Nephron (organoid): ENCODE results near the gene ITCH.
"Not testable (repeated sequence)": the region's sequence is repeated elsewhere in the genome, so short reads cannot be mapped to it uniquely, and the experiment has no call there.

Source experiments
- H3K27ac Mint-ChIP-seq, 3 experiments: 2 replicates each; pipeline ENCODE4 v1.8.0; 2020; ENCODE audit warnings: mixed read lengths in 3 of 3, mild to moderate bottlenecking in 2 of 3, moderate library complexity in 1 of 3
- H3K27me3 Mint-ChIP-seq: 2 replicates; pipeline ENCODE4 v1.8.0; 2021; ENCODE audit warnings: low read depth, mild to moderate bottlenecking, moderate library complexity, mixed read lengths
- H3K36me3 Mint-ChIP-seq: 2 replicates; pipeline ENCODE4 v1.8.0; 2020; ENCODE audit warnings: low read depth, mixed read lengths
- H3K4me1 Mint-ChIP-seq: 2 replicates; pipeline ENCODE4 v1.8.0; 2020; ENCODE audit warnings: mixed read lengths
- H3K4me3 Mint-ChIP-seq, 3 experiments: 2 replicates each; pipeline ENCODE4 v1.8.0; 2020; ENCODE audit warnings: mild to moderate bottlenecking in 3 of 3, mixed read lengths in 3 of 3, moderate library complexity in 2 of 3
- H3K9me3 Mint-ChIP-seq: 2 replicates; pipeline ENCODE4 v1.8.0; 2020; ENCODE audit warnings: mixed read lengths
- CTCF ChIP-seq, 3 experiments: fragments of 200-600 bp; sonication (generic); IDR thresholded peaks; one replicate each; pipeline ENCODE4 v1.5.0; 2021; ENCODE audit warnings: antibody characterized with exemption in 3 of 3; ENCODE audit not compliant: unreplicated experiment in 3 of 3

ITCH gene

GRCh38 chr20:34407962-34408474 lies 44.9 kb downstream of the ITCH start:
- Mint-ChIP-seq H3K27ac (no peak overlapping the region), H3K27me3 (no peaks in the 10 kb centered on the region), H3K36me3 (peaks cover 42% of the 10 kb centered on the region), H3K4me3 (no peak overlapping the region), H3K4me1 (peaks cover 10% of the 10 kb centered on the region), H3K9me3 (no peaks in the 10 kb centered on the region)
- TF ChIP-seq CTCF (IDR thresholded peaks at IDR 0.05; ENCODE audit: unreplicated experiment in 3 of 3) = no peak

- no peak for TF ChIP-seq CTCF (IDR thresholded peaks at IDR 0.05; ENCODE audit: unreplicated experiment in 3 of 3)
- Mint-ChIP-seq H3K36me3 (peaks cover 57% of the 10 kb centered on the region), H3K4me1 (no peaks in the 10 kb centered on the region), H3K27me3 (no peaks in the 10 kb centered on the region), H3K4me3 (no peak overlapping the region), H3K9me3 (no peaks in the 10 kb centered on the region), H3K27ac (no peak overlapping the region)
Observed at GRCh38 chr20:34410336-34410735, 47.3 kb downstream of the ITCH start.

GRCh38 chr20:34412453-34412852 lies 49.4 kb downstream of the ITCH start:
- no peaks in the 10 kb centered on the region for H3K27me3 Mint-ChIP-seq

GRCh38 chr20:34414525-34414924 lies 51.5 kb downstream of the ITCH start:
- not testable (repeated sequence) for H3K4me1 Mint-ChIP-seq, H3K4me3 Mint-ChIP-seq, H3K9me3 Mint-ChIP-seq, H3K27me3 Mint-ChIP-seq
- peak overlapping the region in 1 of 3 experiments; percentile 48 for H3K27ac Mint-ChIP-seq
- peaks cover 65% of the 10 kb centered on the region for H3K36me3 Mint-ChIP-seq

More at GRCh38 chr20:34412453-34412852, 49.4 kb downstream of the ITCH start:
- Mint-ChIP-seq H3K4me3 (no peak overlapping the region), H3K4me1 (no peaks in the 10 kb centered on the region), H3K9me3 (no peaks in the 10 kb centered on the region), H3K36me3 (peaks cover 67% of the 10 kb centered on the region), H3K27ac (no peak overlapping the region)
- TF ChIP-seq CTCF (IDR thresholded peaks at IDR 0.05; ENCODE audit: unreplicated experiment in 3 of 3) = no peak

- no peaks in the 10 kb centered on the region for H3K4me1 Mint-ChIP-seq
- peaks cover 63% of the 10 kb centered on the region for H3K36me3 Mint-ChIP-seq
- H3K4me3 Mint-ChIP-seq = no peak overlapping the region
- no peak for TF ChIP-seq CTCF (IDR thresholded peaks at IDR 0.05; ENCODE audit: unreplicated experiment in 3 of 3)
- H3K27ac Mint-ChIP-seq = peak overlapping the region in 1 of 3 experiments; percentile 48
- H3K27me3 Mint-ChIP-seq = no peaks in the 10 kb centered on the region
- no peaks in the 10 kb centered on the region for H3K9me3 Mint-ChIP-seq
Observed at GRCh38 chr20:34415079-34415478, 52.0 kb downstream of the ITCH start.

- H3K27ac Mint-ChIP-seq = no peak overlapping the region
- H3K36me3 Mint-ChIP-seq = peaks cover 77% of the 10 kb centered on the region
- H3K27me3 Mint-ChIP-seq = no peaks in the 10 kb centered on the region
- H3K9me3 Mint-ChIP-seq = no peaks in the 10 kb centered on the region
- no peak overlapping the region for H3K4me3 Mint-ChIP-seq
- no peaks in the 10 kb centered on the region for H3K4me1 Mint-ChIP-seq
- no peak for TF ChIP-seq CTCF (IDR thresholded peaks at IDR 0.05; ENCODE audit: unreplicated experiment in 3 of 3)
Observed at GRCh38 chr20:34420146-34420545, 57.1 kb downstream of the ITCH start.
